Peyer's patch (tissue), 4 donors: ENCODE results near the gene THOC6.

Experiments
- POLR2A ChIP-seq, 2 donors: fragments of 450-650 bp; IDR thresholded peaks; one replicate each; pipeline ENCODE4 v1.5.1; 2017; ENCODE audit warnings: antibody characterized with exemption in 2 of 2, mild to moderate bottlenecking in 2 of 2, moderate library complexity in 2 of 2
- TF ChIP-seq, protein P1 (sequence below), 6 experiments: fragments of 450-650 bp in 4 of 6; fragments of 200-600 bp in 2 of 6; sonication (generic) in 1 of 6; IDR thresholded peaks; one replicate each; pipeline ENCODE4 v1.5.1; 2017 to 2019; ENCODE audit warnings: antibody characterized with exemption in 6 of 6, mild to moderate bottlenecking in 3 of 6, moderate library complexity in 1 of 6

DNA sequence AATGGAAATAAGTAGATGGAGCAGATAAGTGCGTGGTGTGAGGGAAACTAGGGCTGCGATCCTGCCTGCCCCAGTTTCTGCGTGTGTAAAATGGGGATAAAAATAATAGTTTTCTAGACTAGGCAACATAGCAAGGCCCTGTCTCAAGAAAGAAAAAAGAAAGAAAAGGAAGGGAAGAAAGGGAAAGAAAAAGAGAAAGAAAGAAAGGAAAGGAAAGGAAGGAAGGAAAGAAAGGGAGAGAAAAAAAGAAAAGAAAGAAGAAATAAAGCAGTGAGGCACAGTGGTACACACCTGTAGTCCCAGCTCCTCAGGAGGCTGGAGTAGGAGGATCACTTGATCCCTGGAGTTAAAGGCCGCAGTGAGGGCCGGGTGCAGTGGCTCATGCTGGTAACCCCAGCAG lies 41.4 kb upstream of the THOC6 start:
- TF ChIP-seq, protein P1, sequence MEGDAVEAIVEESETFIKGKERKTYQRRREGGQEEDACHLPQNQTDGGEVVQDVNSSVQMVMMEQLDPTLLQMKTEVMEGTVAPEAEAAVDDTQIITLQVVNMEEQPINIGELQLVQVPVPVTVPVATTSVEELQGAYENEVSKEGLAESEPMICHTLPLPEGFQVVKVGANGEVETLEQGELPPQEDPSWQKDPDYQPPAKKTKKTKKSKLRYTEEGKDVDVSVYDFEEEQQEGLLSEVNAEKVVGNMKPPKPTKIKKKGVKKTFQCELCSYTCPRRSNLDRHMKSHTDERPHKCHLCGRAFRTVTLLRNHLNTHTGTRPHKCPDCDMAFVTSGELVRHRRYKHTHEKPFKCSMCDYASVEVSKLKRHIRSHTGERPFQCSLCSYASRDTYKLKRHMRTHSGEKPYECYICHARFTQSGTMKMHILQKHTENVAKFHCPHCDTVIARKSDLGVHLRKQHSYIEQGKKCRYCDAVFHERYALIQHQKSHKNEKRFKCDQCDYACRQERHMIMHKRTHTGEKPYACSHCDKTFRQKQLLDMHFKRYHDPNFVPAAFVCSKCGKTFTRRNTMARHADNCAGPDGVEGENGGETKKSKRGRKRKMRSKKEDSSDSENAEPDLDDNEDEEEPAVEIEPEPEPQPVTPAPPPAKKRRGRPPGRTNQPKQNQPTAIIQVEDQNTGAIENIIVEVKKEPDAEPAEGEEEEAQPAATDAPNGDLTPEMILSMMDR (IDR thresholded peaks at IDR 0.05): no peak
- TF ChIP-seq POLR2A (IDR thresholded peaks at IDR 0.05): no peak
